Measurements from ENCODE around the gene APBA2. TPM values are rescaled to one million over a fixed set of nuclear protein-coding genes. Genes with fewer than 3 reads are reported as not detected.
"Not testable (repeated sequence)": the region's sequence is repeated elsewhere in the genome, so short reads cannot be mapped to it uniquely, and the experiment has no call there.

APBA2 gene
- total and polyA plus RNA-seq, 2 of the 13 experiments (the other 11 are each of a cell fraction or from before 2014, with no cell fraction given), result 0.62 to 2.3 TPM

DNA sequence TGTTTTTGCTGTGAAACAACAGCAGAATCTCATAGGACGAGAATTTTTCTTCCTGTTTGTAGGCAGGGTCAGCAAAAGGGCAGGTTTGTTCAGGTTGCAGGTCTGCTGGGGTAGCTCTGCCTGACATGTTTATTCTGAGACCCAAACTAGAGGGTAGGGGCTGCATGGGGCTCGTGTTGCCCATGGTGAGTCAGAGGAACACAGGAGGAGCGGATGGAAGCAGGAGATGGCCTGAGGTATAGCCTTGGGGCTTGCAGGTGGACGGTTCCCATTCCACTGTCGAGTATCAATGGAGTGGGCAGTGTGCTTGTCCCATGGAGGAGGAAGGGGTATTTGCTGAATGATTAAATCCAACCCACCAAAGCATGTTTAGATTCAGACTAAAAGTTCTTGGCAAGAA is 138.9 kb downstream of the APBA2 start (continued):
- TF ChIP-seq, protein P1, sequence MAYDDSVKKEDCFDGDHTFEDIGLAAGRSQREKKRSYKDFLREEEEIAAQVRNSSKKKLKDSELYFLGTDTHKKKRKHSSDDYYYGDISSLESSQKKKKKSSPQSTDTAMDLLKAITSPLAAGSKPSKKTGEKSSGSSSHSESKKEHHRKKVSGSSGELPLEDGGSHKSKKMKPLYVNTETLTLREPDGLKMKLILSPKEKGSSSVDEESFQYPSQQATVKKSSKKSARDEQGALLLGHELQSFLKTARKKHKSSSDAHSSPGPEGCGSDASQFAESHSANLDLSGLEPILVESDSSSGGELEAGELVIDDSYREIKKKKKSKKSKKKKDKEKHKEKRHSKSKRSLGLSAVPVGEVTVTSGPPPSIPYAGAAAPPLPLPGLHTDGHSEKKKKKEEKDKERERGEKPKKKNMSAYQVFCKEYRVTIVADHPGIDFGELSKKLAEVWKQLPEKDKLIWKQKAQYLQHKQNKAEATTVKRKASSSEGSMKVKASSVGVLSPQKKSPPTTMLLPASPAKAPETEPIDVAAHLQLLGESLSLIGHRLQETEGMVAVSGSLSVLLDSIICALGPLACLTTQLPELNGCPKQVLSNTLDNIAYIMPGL (CRISPR knock-in tag; IDR thresholded peaks at IDR 0.05; ENCODE audit: borderline replicate concordance in 1 of 2, low read depth in 1 of 2), result no peak
- TF ChIP-seq BRD4 (CRISPR knock-in tag; IDR thresholded peaks at IDR 0.05), result no peak
- no peak for TF ChIP-seq ZNF142 (CRISPR knock-in tag; IDR thresholded peaks at IDR 0.05)
- no peak for TF ChIP-seq TFDP2 (CRISPR knock-in tag; IDR thresholded peaks at IDR 0.05)
- TF ChIP-seq EZH2 (conservative IDR thresholded peaks at IDR 0.05; ENCODE audit: low read depth, low read length), result no peak
- no peak for TF ChIP-seq NFIC (IDR thresholded peaks at IDR 0.05; ENCODE audit: low read length)
- TF ChIP-seq, protein P2, sequence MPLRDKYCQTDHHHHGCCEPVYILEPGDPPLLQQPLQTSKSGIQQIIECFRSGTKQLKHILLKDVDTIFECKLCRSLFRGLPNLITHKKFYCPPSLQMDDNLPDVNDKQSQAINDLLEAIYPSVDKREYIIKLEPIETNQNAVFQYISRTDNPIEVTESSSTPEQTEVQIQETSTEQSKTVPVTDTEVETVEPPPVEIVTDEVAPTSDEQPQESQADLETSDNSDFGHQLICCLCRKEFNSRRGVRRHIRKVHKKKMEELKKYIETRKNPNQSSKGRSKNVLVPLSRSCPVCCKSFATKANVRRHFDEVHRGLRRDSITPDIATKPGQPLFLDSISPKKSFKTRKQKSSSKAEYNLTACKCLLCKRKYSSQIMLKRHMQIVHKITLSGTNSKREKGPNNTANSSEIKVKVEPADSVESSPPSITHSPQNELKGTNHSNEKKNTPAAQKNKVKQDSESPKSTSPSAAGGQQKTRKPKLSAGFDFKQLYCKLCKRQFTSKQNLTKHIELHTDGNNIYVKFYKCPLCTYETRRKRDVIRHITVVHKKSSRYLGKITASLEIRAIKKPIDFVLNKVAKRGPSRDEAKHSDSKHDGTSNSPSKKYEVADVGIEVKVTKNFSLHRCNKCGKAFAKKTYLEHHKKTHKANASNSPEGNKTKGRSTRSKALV (CRISPR knock-in tag; IDR thresholded peaks at IDR 0.05), result no peak

GRCh38 chr15:29025411-29025810 is 139.6 kb downstream of the APBA2 start:
- FAIRE-seq; ATAC-seq; intact Hi-C loops (cut with micrococcal nuclease; ENCODE audit: unreplicated experiment); H3K9ac ChIP-seq (ENCODE audit: insufficient read depth, low read depth, low read length); H2AFZ ChIP-seq (ENCODE audit: low read length); H3K27me3 ChIP-seq (ENCODE audit: control insufficient read depth in 1 of 2, insufficient read depth in 2 of 2, low read length in 2 of 2); H3K79me2 ChIP-seq (ENCODE audit: insufficient read depth, low read length); H3K4me1 ChIP-seq (ENCODE audit: insufficient read depth, low read length); CTCF ChIA-PET (ENCODE audit: low intra/inter-chr PET ratio, low total read pairs); H3K9me3 ChIP-seq (ENCODE audit: low read length); H3K27ac ChIP-seq (ENCODE audit: extremely low read length, insufficient read depth, low read length); BruUV-seq (replicated peaks); H3K4me2 ChIP-seq (ENCODE audit: low read depth, low read length); in situ Hi-C loops (cut with HindIII; ENCODE audit: extremely low pct_ligation_motif_present, low pct_unique_long_range_greater_than_20kb); H3K4me3 ChIP-seq (replicated peaks in 1 of 3; ENCODE audit: insufficient read depth in 1 of 3, low read depth in 2 of 3, low read length in 3 of 3); POLR2A ChIA-PET; H3K36me3 ChIP-seq (replicated peaks in 1 of 2; ENCODE audit: control insufficient read depth in 1 of 2, insufficient read depth in 2 of 2, low read length in 2 of 2); H4K20me1 ChIP-seq (ENCODE audit: insufficient read depth, low read length); DNase-seq (ENCODE audit: low spot score): not testable (repeated sequence)
- WGBS (ENCODE audit: low lambda C conversion rate), result 73% methylated on average over 17 of the region's 17 CpGs

Measured in HepG2 (cell line).